ENCODE data around the gene SLC43A3. TPM values are rescaled to one million over a fixed set of nuclear protein-coding genes. Genes with fewer than 3 reads are reported as not detected.

Gene SLC43A3
- total and polyA plus RNA-seq, 9 of the 15 experiments (the other 6 are each of a cell fraction or from before 2014, with no cell fraction given) = 63.7 to 281 (median 139) TPM

- peaks cover 20% of the 10 kb centered on the region for H4K20me1 ChIP-seq (replicated peaks; ENCODE audit: control insufficient read depth, insufficient read depth, low read length)
- in situ Hi-C loops (cut with MboI) (no loop called here), intact Hi-C loops (cut with micrococcal nuclease) (no loop called here)
- WGBS (ENCODE audit: insufficient coverage, low coverage, missing lambda C conversion rate) = 91% methylated on average over 4 of the region's 4 CpGs
- H2AFZ ChIP-seq (ENCODE audit: low read depth, low read length) = no peak overlapping the region
- TF ChIP-seq RNF219 (CRISPR knock-in tag; IDR thresholded peaks at IDR 0.05) = no peak
- TF ChIP-seq TFAM (CRISPR knock-in tag; conservative IDR thresholded peaks at IDR 0.05) = no peak
- TF ChIP-seq ETV5 (CRISPR knock-in tag; IDR thresholded peaks at IDR 0.05; ENCODE audit: low read depth) = 0 out of 2 replicates have a peak, but pooled peaks have one; percentile 61
- peak; percentile 31; the same call in 1 of the 2 replicates for TF ChIP-seq POLR2A (conservative IDR thresholded peaks at IDR 0.05)
- TF ChIP-seq BACH1 (tag; IDR thresholded peaks at IDR 0.05) = no peak
- TF ChIP-seq CTCFL (IDR thresholded peaks at IDR 0.05; ENCODE audit: borderline replicate concordance, insufficient read depth, low read depth, low read length, poor library complexity, severe bottlenecking) = no peak
- no peak for TF ChIP-seq BRF1 (IDR thresholded peaks at IDR 0.05; ENCODE audit: borderline replicate concordance, extremely low read depth, insufficient read length)
- TF ChIP-seq DPF2 (IDR thresholded peaks at IDR 0.05) = no peak
- peak; percentile 55 for TF ChIP-seq RBFOX2 (IDR thresholded peaks at IDR 0.05; ENCODE audit: low read depth, low read length)
- no peak for TF ChIP-seq SNRNP70 (optimal IDR thresholded peaks at IDR 0.05; ENCODE audit: low read depth, low read length)
- no peak for TF ChIP-seq CREBBP (IDR thresholded peaks at IDR 0.05; ENCODE audit: low read depth, low read length)
- H3K4me2 ChIP-seq (ENCODE audit: insufficient read depth, low read length) = no peak overlapping the region
- CTCF ChIA-PET (ENCODE audit: low intra/inter-chr PET ratio) = no interaction called here
- DNase-seq (ENCODE audit: extremely low read depth in 1 of 4, low spot score in 3 of 4) (no peak), FAIRE-seq (no peak), ATAC-seq (no peak)
- no peaks in the 10 kb centered on the region for H3K27me3 ChIP-seq (ENCODE audit: control insufficient read depth in 2 of 2, insufficient read depth in 2 of 2, low read length in 2 of 2)
- peaks cover 25 to 27% of the 10 kb centered on the region in 2 experiments; a peak in 4 of 5 replicates for H3K4me1 ChIP-seq (replicated peaks in 1 of 2; ENCODE audit: control insufficient read depth in 2 of 2, insufficient read depth in 2 of 2, low read length in 2 of 2)
- H3K9ac ChIP-seq (ENCODE audit: insufficient read depth in 1 of 2, low read depth in 2 of 2, low read length in 2 of 2) = no peak overlapping the region
- peaks cover 96% of the 10 kb centered on the region for H3K36me3 ChIP-seq (ENCODE audit: control insufficient read depth, insufficient read depth, low read length)
- H3K4me3 ChIP-seq = no peak overlapping the region
- H3K9me3 ChIP-seq (replicated peaks; ENCODE audit: control insufficient read depth, insufficient read depth, low read depth, low read length) = no peaks in the 10 kb centered on the region
- H3K27ac ChIP-seq (ENCODE audit: extremely low read depth, low read depth, low read length) = no peak overlapping the region; the same call in 2 of the 3 replicates
- peaks cover 97% of the 10 kb centered on the region for H3K79me2 ChIP-seq (ENCODE audit: control insufficient read depth, insufficient read depth, low read length)
- H3K9me1 ChIP-seq (ENCODE audit: control insufficient read depth, insufficient read depth, low read length) = peaks cover 7% of the 10 kb centered on the region
- BruUV-seq (replicated peaks) = no TSS peak
- POLR2A ChIA-PET = interaction anchor here (0.6 to 1.4 kb wide), 5 partner anchors 50 to 1323 kb away, joined by 3 to 4 read pairs (median 3); partner anchors contain the start of gene SLC43A1
Observed at GRCh38 chr11:57421066-57421465, 5.9 kb downstream of the SLC43A3 start.

Data from K562 (cell line).